Liver (tissue), 9 donors: Measurements from ENCODE around the gene NCKAP5L. TPM values are rescaled to one million over a fixed set of nuclear protein-coding genes. Genes with fewer than 3 reads are reported as not detected.

Experiments used
- DNase-seq: peaks from one replicate; pipeline ENCODE4 v3.0.0-alpha.2; 2017; ENCODE audit warnings: low spot score
- H3K27ac ChIP-seq, 2 donors: one replicate each; pipeline ENCODE4 v1.7.0; 2013; ENCODE audit warnings: inconsistent platforms in 2 of 2, low read length in 2 of 2, control low read depth in 1 of 2, low read depth in 1 of 2, mild to moderate bottlenecking in 1 of 2
- H3K27me3 ChIP-seq, 4 donors: one replicate each; pipeline versions ENCODE4 v1.6.1 to v1.7.0; 2013; ENCODE audit warnings: low read length in 3 of 4, inconsistent platforms in 1 of 4, mild to moderate bottlenecking in 1 of 4, moderate library complexity in 1 of 4; ENCODE audit not compliant: control insufficient read depth in 4 of 4, insufficient read depth in 4 of 4
- H3K36me3 ChIP-seq, 4 donors: one replicate each; pipeline versions ENCODE4 v1.6.1 to v1.7.0; 2013; ENCODE audit warnings: low read length in 3 of 4, mild to moderate bottlenecking in 3 of 4, low read depth in 1 of 4, moderate library complexity in 1 of 4; ENCODE audit not compliant: control insufficient read depth in 4 of 4, insufficient read depth in 3 of 4
- H3K4me1 ChIP-seq, 4 donors: one replicate each; pipeline versions ENCODE4 v1.6.1 to v1.7.0; 2013; ENCODE audit warnings: low read length in 3 of 4, mild to moderate bottlenecking in 3 of 4, moderate library complexity in 1 of 4; ENCODE audit not compliant: control insufficient read depth in 4 of 4, insufficient read depth in 4 of 4
- H3K4me3 ChIP-seq, 3 donors: one replicate each; pipeline versions ENCODE4 v1.6.1 to v1.7.0; 2013; ENCODE audit warnings: low read length in 3 of 3, control low read depth in 1 of 3, low read depth in 1 of 3, mild to moderate bottlenecking in 1 of 3
- H3K9ac ChIP-seq, 2 donors: one replicate each; pipeline ENCODE4 v1.7.0; 2013; ENCODE audit warnings: low read length in 2 of 2, mild to moderate bottlenecking in 2 of 2, moderate library complexity in 2 of 2, control low read depth in 1 of 2, low read depth in 1 of 2
- H3K9me3 ChIP-seq, 4 donors: one replicate each; pipeline versions ENCODE4 v1.6.1 to v1.7.0; 2013; ENCODE audit warnings: low read length in 3 of 4; ENCODE audit not compliant: control insufficient read depth in 4 of 4
- FOXA1 ChIP-seq: IDR thresholded peaks from 2 replicates; pipeline ENCODE4 v1.6.1; 2016; ENCODE audit warnings: antibody characterized with exemption
- HNF4A ChIP-seq, 2 donors: conservative IDR thresholded peaks; 2 replicates each; pipeline ENCODE4 v1.6.1; 2016; ENCODE audit warnings: antibody characterized with exemption in 2 of 2, mild to moderate bottlenecking in 2 of 2
- JUND ChIP-seq, 2 donors: IDR thresholded peaks; 2 replicates each; pipeline ENCODE4 v1.6.1; 2016; ENCODE audit warnings: antibody characterized with exemption in 2 of 2
- NR2F2 ChIP-seq: IDR thresholded peaks from 2 replicates; pipeline ENCODE4 v1.6.1; 2016; ENCODE audit warnings: antibody characterized with exemption
- RAD21 ChIP-seq, 2 donors: IDR thresholded peaks; 2 replicates each; pipeline ENCODE4 v1.6.1; 2016; ENCODE audit warnings: antibody characterized with exemption in 2 of 2, mild to moderate bottlenecking in 2 of 2
- RXRA ChIP-seq, 2 donors: IDR thresholded peaks; 2 replicates each; pipeline ENCODE4 v1.6.1; 2017 to 2018; ENCODE audit warnings: antibody characterized with exemption in 2 of 2, mild to moderate bottlenecking in 1 of 2
- SP1 ChIP-seq: IDR thresholded peaks from 2 replicates; pipeline ENCODE4 v1.6.1; 2018; ENCODE audit warnings: antibody characterized with exemption, mild to moderate bottlenecking
- YY1 ChIP-seq: IDR thresholded peaks from 2 replicates; pipeline ENCODE4 v1.6.1; 2016; ENCODE audit warnings: antibody characterized with exemption, mild to moderate bottlenecking
- ZBTB33 ChIP-seq: IDR thresholded peaks from 2 replicates; pipeline ENCODE4 v1.6.1; 2016; ENCODE audit warnings: antibody characterized with exemption
- WGBS: extraction: QIAGEN DNeasy Blood & Tissue Kit; methylation state at CpG from one replicate; pipeline ENCODE4 v1.1.7; 2013; 5-methylcytosine and 5-hydroxymethylcytosine counted together
- polyA plus RNA-seq, 2 donors: library from polyadenylated mRNA; stranded (reverse) in 1 of 2; unstranded in 1 of 2; fragments of 200-250 nt in 1 of 2; fragments of >200 nt in 1 of 2; fragmentation: Nextera tagmentation in 1 of 2; extraction: Ambion mirVana in 1 of 2; gene quantifications; one replicate each; pipeline versions ENCODE4 v1.2.1 to v1.2.3, GENCODE V29; 2013 to 2015
- total RNA-seq, 2 donors: library from RNA; depleted of rRNA; stranded (reverse); fragments of >200 nt; gene quantifications; one replicate each; pipeline ENCODE4 v1.2.3, GENCODE V29; 2014
- TF ChIP-seq, protein P1 (sequence below): IDR thresholded peaks from 2 replicates; pipeline ENCODE4 v1.6.1; 2016; ENCODE audit warnings: antibody characterized with exemption, mild to moderate bottlenecking
- TF ChIP-seq, protein P2 (sequence below): fragments of 150-350 bp; IDR thresholded peaks from 2 replicates; pipeline ENCODE4 v1.5.1; 2017; ENCODE audit warnings: improper control_type of control experiment, low read depth, low read length; ENCODE audit not compliant: missing input control
- TF ChIP-seq, protein P3 (sequence below): IDR thresholded peaks from 2 replicates; pipeline ENCODE4 v1.6.1; 2016; ENCODE audit warnings: antibody characterized with exemption
- donor health status: healthy.
- donor health status: healthy.
- donor health status: healthy.
- donor health status: healthy.
- donor health status: healthy.

Gene NCKAP5L
- total and polyA plus RNA-seq, 4 donors = 2.9 to 6.8 (median 4.2) TPM

GRCh38 chr12:49764126-49764525 lies 64.1 kb downstream of the NCKAP5L start:
- no peak overlapping the region for H3K27ac ChIP-seq
- no peaks in the 10 kb centered on the region for H3K4me1 ChIP-seq
- DNase-seq = no peak
- H3K9me3 ChIP-seq = no peaks in the 10 kb centered on the region
- TF ChIP-seq, protein P1, sequence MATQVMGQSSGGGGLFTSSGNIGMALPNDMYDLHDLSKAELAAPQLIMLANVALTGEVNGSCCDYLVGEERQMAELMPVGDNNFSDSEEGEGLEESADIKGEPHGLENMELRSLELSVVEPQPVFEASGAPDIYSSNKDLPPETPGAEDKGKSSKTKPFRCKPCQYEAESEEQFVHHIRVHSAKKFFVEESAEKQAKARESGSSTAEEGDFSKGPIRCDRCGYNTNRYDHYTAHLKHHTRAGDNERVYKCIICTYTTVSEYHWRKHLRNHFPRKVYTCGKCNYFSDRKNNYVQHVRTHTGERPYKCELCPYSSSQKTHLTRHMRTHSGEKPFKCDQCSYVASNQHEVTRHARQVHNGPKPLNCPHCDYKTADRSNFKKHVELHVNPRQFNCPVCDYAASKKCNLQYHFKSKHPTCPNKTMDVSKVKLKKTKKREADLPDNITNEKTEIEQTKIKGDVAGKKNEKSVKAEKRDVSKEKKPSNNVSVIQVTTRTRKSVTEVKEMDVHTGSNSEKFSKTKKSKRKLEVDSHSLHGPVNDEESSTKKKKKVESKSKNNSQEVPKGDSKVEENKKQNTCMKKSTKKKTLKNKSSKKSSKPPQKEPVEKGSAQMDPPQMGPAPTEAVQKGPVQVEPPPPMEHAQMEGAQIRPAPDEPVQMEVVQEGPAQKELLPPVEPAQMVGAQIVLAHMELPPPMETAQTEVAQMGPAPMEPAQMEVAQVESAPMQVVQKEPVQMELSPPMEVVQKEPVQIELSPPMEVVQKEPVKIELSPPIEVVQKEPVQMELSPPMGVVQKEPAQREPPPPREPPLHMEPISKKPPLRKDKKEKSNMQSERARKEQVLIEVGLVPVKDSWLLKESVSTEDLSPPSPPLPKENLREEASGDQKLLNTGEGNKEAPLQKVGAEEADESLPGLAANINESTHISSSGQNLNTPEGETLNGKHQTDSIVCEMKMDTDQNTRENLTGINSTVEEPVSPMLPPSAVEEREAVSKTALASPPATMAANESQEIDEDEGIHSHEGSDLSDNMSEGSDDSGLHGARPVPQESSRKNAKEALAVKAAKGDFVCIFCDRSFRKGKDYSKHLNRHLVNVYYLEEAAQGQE = no peak
- TF ChIP-seq, protein P2, sequence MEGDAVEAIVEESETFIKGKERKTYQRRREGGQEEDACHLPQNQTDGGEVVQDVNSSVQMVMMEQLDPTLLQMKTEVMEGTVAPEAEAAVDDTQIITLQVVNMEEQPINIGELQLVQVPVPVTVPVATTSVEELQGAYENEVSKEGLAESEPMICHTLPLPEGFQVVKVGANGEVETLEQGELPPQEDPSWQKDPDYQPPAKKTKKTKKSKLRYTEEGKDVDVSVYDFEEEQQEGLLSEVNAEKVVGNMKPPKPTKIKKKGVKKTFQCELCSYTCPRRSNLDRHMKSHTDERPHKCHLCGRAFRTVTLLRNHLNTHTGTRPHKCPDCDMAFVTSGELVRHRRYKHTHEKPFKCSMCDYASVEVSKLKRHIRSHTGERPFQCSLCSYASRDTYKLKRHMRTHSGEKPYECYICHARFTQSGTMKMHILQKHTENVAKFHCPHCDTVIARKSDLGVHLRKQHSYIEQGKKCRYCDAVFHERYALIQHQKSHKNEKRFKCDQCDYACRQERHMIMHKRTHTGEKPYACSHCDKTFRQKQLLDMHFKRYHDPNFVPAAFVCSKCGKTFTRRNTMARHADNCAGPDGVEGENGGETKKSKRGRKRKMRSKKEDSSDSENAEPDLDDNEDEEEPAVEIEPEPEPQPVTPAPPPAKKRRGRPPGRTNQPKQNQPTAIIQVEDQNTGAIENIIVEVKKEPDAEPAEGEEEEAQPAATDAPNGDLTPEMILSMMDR = no peak
- TF ChIP-seq YY1 (no peak), JUND (IDR thresholded peaks at IDR 0.05) (no peak), RXRA (IDR thresholded peaks at IDR 0.05) (no peak), HNF4A (conservative IDR thresholded peaks at IDR 0.05) (peak in 1 of 2 donors; percentile 10)
- 57% methylated on average over 3 of the region's 3 CpGs for WGBS
- no peak overlapping the region for H3K9ac ChIP-seq
- no peaks in the 10 kb centered on the region for H3K27me3 ChIP-seq
- H3K4me3 ChIP-seq = no peak overlapping the region
- H3K36me3 ChIP-seq = peaks cover 10 to 52% (median 44%) of the 10 kb centered on the region in 4 donors

GRCh38 chr12:49763006-49763591 lies 65.1 kb downstream of the NCKAP5L start:
- no peak overlapping the region for H3K9ac ChIP-seq
- TF ChIP-seq SP1 (no peak), FOXA1 (no peak), HNF4A (conservative IDR thresholded peaks at IDR 0.05) (no peak), RXRA (IDR thresholded peaks at IDR 0.05) (no peak), NR2F2 (no peak), ZBTB33 (no peak), RAD21 (IDR thresholded peaks at IDR 0.05) (peak; percentile 41 to 68)
- TF ChIP-seq, protein P3, sequence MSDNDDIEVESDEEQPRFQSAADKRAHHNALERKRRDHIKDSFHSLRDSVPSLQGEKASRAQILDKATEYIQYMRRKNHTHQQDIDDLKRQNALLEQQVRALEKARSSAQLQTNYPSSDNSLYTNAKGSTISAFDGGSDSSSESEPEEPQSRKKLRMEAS = no peak
- TF ChIP-seq, protein P2 = peak; percentile 41
- H3K4me3 ChIP-seq = no peak overlapping the region
- H3K27me3 ChIP-seq = no peaks in the 10 kb centered on the region
- 52% methylated on average over 8 of the region's 8 CpGs for WGBS
- H3K36me3 ChIP-seq = peaks cover 19 to 62% (median 53%) of the 10 kb centered on the region in 4 donors
- peak; percentile 78 for DNase-seq
- H3K4me1 ChIP-seq = no peaks in the 10 kb centered on the region
- H3K9me3 ChIP-seq = no peaks in the 10 kb centered on the region
- H3K27ac ChIP-seq = no peak overlapping the region
